HG03280 (cell line): ENCODE measurements around the gene ENGASE.
"Not testable (repeated sequence)": the region's sequence is repeated elsewhere in the genome, so short reads cannot be mapped to it uniquely, and the experiment has no call there.

Experiments used
- ATAC-seq: cut with Tn5 transposase; IDR thresholded peaks from one replicate; pipeline ENCODE4 v1.9.1; 2021; ENCODE audit warnings: mild to moderate bottlenecking, moderate library complexity; ENCODE audit not compliant: unreplicated experiment

The ENGASE gene

DNA sequence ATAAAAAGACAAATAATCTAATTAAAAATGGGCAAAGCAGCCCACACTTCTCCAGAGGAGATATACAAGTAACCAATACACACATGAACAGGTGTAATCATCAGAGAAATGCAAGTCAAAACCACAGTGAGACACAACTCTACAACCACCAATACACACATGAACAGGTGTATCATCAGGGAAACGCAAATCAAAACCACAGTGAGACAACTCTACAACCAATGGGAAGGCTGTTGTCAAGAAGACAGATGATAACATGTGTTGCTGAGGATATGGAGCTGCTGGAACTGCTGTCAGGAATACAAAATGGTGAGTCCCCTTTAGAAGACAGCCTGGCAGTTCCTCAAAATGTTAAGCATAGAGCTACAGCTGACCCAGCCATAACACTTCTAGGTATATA is 22.5 kb upstream of the ENGASE start:
- ATAC-seq = no peak

DNA sequence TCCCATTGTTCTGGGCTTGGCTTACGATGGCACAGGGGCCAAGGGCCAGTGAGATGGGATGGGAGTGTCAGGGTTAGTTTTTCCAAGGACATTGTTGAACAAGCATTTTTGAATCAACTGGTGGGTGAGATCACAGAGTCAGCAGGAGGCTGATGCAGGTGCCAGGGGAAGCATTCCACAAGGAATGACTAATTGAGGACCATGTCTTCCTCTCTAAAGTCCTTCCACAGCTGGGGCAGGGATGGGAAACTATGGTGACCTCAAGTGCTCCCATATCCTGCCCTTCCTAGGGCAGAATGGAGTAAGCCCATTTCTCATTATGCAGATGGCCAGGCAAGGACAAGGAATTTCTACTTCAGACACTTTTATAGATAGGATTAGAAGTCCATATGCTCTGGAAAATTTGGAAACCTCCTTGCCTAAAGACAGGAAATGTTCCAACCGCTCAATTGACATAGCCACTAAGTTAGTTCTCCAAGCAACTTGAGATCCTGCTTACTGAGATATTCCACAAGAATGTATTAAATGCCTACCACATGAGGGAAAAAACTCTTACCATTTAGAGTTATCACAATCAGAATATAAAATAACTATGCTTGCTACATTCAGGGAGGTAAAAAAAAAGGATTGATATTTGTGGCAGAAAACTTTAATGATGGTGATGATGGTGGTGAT is 21.2 kb upstream of the ENGASE start:
- no peak for ATAC-seq

GRCh38 chr17:79054200-79054960 is 20.2 kb upstream of the ENGASE start:
- no peak for ATAC-seq

DNA sequence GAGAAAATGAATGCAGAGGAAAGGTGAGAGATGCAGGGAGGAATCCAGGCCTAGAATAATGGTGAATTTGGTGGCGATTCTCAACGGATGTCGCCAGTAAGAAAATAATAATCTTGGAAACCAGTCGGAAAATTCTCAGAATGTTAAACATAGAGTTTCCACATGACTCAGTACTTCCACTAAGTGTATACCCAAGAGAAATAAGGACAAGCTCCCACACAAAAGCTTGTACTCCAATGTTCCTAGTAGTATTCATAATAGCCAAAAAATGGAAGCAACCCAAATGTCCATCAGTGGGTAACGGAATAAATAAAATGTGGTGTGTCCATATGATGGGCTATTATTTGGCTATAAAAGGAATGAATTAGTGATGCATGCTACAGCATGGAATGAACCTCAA is 19.4 kb upstream of the ENGASE start:
- ATAC-seq = no peak

DNA sequence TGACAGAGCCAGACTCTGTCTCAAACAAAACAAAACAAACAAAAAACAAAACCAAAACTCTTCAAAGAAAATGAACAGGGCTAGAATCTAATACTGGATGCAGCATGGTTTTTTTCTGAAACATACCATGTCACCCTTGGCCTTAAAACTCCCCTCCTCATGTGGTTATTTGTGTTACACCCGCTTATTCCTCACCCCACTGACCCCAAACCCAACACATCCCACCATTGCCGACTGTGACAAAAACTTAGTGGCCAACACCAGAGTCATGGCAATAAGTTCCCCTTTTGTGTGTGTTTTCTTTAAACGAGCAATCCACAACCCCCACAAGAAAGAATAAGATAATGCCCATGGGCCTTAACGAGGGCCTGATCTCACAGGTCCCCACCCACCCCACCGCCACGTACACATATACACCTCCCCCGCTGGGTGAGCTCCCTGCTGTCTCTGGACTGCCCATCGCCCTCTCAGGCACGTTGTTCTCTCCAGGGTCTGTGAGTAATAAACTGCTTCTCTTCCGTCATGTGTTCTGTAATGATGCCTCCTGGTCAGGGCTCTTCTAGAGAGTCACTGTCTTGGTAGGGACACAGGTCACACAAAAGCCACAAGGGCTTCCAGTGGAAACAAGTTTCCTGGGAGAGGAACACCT is 16.8 kb upstream of the ENGASE start:
- ATAC-seq = no peak

- no peak for ATAC-seq
Observed at GRCh38 chr17:79062691-79063090, 11.9 kb upstream of the ENGASE start.

- no peak for ATAC-seq
Observed at GRCh38 chr17:79064026-79064425, 10.6 kb upstream of the ENGASE start.

GRCh38 chr17:79065105-79065670 is 9.4 kb upstream of the ENGASE start:
- no peak for ATAC-seq

GRCh38 chr17:79066963-79067362 is 7.7 kb upstream of the ENGASE start:
- ATAC-seq = no peak

- ATAC-seq = no peak
Observed at GRCh38 chr17:79070266-79070880, 4.3 kb upstream of the ENGASE start.

GRCh38 chr17:79071161-79071740 is 3.4 kb upstream of the ENGASE start:
- ATAC-seq = no peak

DNA sequence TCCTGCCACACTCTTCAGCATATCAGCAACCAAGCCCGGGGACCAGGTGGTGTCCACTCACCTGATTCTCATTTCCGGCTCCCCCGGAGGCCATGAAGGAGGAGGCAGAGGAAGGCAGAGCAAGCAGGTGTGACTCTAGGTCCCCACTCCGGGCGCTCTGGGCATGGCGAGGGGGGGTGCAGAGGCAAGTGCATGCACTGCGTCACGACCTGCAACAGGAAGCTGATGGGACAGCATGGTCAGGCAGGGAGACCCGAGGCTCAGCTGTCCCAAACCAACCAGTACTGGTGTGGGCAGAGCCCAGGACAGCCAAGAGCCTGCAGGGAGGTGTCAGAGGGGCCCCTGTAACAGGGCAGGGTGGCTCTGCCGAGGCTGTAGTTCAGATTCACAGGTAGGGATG is 2.1 kb upstream of the ENGASE start:
- ATAC-seq = no peak

DNA sequence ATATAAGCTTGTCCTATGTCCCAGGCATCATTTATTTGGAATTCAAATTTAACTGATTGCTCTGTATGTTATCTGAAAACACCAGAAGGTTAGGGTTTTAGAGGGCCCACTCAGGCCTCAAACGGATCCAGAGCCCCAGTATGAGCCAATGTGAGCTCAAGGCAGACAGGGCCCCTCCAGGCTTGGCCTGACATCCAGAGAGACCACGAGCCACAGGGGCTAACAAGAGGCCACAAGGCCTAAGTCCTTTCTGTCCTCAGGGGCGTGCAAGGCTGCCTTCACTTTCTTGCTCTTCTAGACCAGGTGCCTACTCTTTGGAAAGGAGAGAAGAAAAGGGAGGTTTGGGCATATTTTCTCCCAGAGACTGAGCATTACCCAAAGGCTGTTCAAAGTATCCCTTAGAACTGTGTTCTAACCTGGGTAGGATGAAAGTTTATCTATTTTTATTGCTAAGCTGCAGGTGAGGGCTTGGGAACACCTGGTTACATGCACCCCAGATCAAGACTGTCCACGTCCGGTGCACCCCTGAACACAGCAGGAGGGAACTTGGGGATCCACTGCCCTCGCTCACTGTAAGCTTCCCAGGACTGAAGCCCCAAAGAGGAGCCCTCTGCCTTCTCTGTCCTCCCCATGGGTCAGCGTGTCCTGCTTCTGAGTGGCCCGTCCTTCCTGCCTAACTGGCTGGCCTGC is 1.5 kb upstream of the ENGASE start:
- no peak for ATAC-seq

DNA sequence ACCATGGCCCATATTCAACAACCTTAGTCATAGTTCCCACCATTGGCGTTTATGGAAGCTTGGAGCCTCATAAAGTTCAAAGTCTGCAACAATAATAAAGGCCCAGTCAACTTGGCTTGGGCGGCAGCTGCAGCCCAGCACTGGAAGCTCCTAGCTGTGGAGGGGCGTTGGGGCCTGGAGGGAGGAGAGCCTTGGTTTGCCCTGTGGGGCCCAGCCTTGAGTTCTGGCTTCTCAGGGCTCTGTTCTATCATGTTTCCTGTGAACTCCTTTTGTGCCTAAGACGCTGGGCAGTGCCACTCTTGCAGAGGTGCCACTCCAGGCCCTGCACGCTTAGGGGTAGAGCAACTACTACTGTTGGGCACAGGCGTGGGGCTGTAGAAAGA is 927 bp upstream of the ENGASE start:
- ATAC-seq = no peak

GRCh38 chr17:79074121-79074648 is 439 bp upstream of the ENGASE start:
- not testable (repeated sequence) for ATAC-seq

DNA sequence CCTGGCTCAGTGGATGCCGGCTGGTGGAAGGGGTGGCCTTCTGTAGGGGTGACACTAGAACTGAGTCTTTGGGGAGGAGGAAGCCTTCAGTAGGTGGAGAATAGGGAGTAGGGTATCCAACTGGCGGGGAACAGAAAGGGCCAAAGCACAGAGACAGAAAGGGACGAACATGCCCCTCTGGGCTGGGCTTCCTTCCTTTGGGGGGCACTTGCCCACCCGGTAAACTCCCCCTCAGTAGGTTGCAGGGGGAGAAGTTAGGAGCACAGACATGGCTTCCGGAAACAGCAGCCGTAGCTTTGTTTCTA is 774 bp downstream of the ENGASE start:
- peak; percentile 20 for ATAC-seq

DNA sequence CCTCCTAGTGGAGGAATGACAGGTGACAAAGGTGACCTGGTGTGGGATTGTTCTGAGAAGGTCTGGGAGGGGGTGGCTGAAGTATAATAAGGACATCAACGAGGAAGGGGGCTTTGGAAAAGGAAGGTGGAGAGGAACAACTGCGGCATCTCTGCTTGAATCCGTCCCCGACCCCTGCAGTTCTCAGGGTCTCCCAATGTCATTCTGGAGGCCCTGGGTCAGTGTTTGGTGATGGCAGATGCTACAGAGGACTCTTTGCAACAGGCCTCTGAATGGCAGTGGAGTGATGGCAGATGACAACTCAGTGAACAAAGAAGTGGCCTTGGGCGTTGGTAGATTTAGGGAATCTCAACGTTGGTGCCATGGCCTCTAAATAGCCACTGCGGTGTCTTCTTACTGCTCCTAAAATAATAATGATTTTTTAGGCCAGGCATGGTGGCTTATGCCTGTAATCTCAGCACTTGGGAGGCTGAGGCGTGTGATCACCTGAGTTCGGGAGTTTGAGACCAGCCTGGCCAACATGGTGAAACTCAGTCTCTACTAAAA is 1.3 kb downstream of the ENGASE start:
- ATAC-seq = no peak

DNA sequence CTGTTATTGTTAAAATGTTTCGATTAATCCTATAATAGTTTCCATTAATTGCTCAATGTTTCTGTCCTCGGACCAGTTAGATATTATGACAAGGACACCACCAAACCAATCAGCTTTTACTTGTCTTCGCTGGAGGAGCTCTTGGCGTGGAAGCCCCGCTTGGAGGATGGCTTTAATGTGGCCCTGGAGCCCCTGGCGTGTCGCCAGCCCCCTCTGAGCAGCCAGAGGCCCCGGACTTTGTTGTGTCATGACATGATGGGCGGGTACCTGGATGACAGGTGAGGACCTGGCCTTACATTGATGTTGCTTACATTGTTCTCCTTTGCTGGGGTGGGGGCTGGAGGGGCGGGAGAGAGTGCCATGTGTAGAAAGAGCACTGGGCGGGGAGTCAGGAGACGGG is 3.0 kb downstream of the ENGASE start:
- no peak for ATAC-seq

DNA sequence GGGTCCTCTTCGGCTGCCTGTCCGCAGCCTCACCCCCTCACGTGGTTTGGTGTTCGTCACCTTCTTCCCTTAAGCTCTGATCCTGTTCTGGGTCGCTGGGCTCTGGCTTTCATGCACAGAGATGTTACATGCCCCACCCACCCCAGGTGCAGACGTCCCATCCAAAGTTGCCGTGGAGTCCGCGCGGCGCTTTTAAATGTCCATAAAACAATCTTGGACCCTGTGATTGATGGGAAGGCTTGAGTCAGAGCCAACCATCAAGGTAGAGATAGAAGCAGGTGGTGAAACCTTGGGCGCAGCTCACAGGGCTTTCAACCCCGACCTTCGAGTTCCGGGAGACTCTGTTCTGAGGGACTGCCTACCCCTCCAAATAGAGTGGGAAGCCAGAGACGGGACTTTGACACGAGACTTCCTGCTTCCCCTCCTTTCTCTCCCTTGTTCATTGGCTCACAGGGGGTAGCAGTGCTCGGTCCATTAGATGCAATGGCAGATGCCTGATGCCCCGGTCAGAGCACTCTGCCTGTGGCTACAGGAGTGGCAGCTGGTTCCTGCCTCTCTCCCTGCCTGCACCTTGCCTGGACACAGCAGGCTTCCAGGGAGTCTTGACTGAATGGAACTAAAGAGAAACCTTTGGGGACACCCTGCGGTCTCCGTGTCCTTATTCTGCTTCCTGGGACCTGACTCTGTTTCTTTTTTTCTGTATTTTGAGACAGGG is 4.0 kb downstream of the ENGASE start:
- no peak for ATAC-seq
